ENCODE measurements around the gene ABCA13.

Gene ABCA13

GRCh38 chr7:48525736-48526732, 354.8 kb downstream of the ABCA13 start:
- no peak for DNase-seq

- no peak for DNase-seq
Observed at GRCh38 chr7:48528646-48529045, 357.4 kb downstream of the ABCA13 start.

- no peak for DNase-seq
Observed at GRCh38 chr7:48537561-48537960, 366.3 kb downstream of the ABCA13 start.

- no peak for DNase-seq
Observed at GRCh38 chr7:48540746-48541145, 369.5 kb downstream of the ABCA13 start.

DNA sequence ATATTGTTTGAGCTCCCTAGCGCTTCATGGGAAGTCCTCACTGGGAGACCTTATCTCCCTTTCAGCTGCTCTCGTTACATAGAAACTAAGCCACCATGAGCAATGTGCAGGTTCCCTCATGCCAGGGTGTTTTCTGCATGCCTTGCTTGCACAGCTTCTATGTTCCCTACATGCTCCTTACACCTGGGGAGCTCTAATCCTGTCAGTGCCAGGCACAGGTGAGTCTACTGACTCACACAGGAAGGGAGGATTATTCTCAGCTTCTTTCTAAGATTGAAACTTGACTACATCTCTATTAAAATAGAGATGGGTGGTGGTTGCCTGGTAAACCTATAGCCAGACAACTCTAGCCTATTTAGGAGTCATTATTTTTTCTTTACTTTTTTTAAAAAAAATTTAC, 377.4 kb downstream of the ABCA13 start:
- DNase-seq: no peak

DNA sequence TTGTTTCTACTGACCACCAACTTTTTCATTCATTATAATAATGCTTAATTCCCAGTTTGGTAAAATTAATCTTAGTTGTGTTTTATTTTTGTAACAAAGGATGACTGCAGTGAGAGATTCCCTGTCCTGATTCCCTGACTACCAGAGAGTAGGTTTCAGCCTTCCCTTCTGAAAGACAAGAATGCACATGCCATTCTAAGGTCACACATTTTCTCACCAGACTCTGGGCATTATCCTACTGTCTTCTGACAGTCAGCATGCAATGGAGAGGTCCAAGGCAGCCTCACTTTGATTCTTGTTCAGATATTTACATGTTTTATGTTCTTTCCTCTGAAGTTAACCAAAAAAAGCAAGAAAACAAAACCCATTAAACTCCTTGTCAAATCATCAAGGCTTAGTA, 380.4 kb downstream of the ABCA13 start:
- no peak for DNase-seq

GRCh38 chr7:48563334-48563733, 392.1 kb downstream of the ABCA13 start:
- DNase-seq: no peak

DNA sequence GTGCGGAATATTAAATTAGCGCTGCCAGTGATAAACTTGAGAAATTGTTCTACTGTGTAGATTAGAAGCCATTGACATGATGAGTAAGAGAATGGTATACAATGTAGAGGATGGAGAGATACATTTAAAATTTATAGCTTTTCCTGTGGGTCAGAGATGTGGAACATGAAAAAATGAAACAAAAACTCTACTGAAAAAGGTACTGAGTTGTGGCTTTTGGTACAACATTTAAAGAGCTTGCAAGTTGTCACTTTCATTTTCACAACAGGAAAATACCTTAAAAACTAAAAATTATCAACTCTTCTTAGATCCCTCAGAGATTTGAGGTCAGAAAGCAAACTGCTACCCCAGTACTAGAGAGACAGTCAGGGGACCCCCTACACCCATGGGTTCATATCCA, 404.3 kb downstream of the ABCA13 start:
- no peak for DNase-seq

DNA sequence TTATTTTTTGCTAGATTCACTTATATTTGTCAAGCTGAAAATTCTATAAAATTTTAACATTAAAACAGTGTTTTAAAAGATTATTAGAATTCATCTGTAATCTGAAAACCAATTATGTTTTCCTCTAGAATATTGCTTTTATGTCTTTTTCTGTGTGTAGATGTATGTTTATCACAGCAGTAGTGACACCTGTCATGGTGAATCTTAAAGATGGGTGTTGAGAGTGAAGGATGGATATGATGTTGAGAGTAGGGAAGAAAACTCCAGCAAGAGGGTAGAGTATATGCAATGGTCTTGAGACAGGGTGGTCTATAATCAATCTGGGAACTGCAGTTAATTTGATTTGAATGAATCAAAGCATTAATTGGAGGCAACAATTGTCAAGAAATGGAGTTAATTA, 416.2 kb downstream of the ABCA13 start:
- no peak for DNase-seq

DNA sequence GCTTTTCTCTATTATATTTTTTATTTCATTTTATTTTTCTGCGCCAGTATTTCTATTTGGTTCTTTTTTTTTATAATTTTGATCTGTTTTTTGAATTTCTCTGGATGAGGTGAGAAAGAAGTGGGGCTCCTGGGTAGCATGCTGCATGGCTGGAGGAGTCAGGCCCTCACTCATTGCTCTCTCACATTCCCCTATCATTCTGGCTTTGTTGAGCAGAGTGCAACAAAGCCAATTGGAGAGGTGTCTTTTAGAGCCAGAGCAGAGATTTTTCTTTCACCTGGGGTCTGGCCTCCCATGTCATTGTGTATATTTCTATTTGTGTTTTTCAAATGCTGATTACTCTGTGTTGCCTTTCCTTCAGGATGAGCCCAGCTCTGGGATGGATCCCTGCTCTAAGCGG, 423.1 kb downstream of the ABCA13 start:
- DNase-seq: no peak

DNA sequence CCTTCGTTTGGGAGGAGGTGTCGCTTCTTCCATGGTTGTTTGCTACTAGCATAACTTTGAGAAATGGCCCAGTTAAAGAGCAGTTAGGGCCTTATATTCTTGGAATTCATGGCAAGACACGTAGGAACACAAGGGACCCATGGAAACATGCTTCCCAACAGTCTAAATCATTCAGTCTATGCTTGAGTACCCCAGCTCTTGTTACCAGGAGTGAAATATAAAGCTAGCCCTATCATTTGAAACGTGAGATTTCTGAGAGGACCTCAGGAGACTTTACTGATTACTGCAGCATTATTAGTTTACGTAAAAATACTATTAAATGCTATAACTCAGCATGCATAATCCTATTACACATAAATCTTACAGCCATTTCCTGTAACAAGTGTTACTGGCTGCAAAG, 424.5 kb downstream of the ABCA13 start:
- DNase-seq: no peak

DNA sequence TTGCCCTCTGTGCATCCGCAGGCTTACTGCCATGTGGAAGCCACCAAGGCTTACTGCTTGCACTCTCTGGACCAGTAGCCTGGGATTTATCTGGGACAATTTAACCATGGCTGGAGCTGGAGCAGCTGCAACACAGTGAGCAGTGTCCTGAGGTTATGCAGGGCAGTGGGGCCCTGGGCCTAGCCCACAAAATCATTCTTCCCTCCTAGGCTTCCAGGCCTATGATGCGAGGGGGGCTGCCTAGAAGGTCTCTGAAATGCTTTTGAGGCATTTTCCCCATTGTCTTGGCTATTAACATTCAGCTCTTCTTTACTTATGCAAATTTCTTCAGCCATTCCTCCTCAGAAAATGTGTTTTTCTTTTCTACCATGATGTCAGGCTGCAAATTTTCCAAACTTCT, 439.4 kb downstream of the ABCA13 start:
- no peak for DNase-seq

GRCh38 chr7:48611993-48612392, 440.7 kb downstream of the ABCA13 start:
- DNase-seq: no peak

DNA sequence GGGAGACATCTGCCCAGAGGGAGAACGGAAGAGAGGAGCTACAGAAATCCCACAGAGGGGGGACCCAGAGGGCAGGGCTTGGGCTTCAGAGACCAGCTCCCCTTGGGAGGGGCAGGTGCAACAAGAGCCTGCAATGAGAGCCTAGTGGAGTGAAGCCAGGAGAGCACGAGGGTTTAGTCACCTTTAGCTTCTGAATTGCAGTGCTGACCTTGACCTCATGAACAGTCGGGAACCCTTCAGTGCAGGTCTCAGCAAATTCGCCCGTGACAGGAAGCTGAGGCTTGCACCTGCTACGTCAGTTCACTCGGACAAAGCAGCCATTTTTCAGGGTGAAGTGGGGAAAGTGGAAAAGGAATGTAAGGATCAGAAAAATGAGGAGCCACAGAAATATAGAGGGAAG, 446.2 kb downstream of the ABCA13 start:
- DNase-seq: no peak

GRCh38 chr7:48617993-48618392, 446.7 kb downstream of the ABCA13 start:
- no peak for DNase-seq

- no peak for DNase-seq
Observed at GRCh38 chr7:48621076-48621475, 449.8 kb downstream of the ABCA13 start.

DNA sequence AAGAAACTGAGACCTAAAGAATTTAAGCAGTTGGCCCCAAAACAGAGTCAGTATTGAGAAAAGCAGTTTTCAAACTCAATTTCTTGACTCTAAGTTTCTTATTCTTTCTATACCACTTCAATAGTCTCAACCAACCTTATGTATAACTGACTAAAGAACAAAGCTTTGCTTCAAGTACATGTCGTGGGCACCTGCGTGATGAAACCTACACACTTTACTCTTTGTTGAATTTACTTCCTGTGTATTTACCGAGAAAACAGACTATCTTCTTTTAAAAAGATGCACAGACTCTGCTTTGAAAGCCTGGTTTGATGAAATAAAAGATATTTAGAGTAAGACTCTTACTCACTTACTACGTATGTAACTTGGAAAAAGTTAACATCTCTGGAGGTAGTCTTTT, 455.9 kb downstream of the ABCA13 start:
- no peak for DNase-seq

DNA sequence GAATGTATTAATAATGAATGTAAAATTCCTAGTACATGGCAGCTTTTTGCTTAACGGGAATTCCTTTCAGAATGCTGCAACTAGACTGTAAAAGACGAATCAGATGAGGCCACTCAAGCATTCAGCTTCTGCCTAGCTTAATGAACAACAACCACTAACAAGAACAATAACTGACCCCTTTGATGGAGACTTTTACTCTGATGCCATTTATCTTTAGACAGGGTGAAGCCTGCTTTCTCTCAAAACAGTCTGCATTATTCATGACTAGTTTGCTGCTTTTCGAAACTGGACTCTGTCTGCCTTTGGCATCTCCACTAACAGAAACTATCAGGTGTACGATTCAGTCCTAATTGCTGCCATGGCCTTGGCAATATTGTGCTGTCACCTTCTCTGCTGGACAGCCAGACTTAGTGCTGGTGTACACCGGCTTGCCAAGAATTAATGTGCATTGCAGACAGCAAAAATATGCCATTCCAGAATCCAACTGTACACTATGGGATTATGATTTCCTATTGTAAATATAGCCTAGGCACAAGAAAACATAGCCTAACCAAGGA, 457.6 kb downstream of the ABCA13 start:
- no peak for DNase-seq

DNA sequence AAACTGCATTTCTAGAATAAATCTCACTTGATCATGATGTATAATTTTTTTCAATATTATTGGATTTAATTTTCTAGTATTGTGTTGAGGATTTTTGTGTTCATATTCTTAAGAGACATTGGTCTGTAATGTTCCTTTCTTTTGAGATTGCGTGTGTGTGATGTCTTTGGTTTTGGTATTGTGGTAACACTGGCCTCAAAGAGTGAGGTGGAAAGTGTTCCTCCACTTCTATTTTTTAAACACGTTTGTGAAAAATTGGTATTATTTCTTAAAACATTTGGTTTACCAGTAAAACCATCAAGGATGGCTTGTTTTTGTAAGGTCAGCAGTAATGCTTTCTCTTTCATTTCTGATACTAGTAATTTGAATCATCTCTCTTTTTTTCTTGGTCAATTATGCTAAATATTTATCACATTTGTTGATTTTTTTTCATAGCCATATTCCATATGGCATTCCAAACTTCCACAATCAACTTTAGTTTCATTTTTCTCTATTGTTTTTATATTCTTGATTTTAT, 462.9 kb downstream of the ABCA13 start:
- DNase-seq: no peak

DNA sequence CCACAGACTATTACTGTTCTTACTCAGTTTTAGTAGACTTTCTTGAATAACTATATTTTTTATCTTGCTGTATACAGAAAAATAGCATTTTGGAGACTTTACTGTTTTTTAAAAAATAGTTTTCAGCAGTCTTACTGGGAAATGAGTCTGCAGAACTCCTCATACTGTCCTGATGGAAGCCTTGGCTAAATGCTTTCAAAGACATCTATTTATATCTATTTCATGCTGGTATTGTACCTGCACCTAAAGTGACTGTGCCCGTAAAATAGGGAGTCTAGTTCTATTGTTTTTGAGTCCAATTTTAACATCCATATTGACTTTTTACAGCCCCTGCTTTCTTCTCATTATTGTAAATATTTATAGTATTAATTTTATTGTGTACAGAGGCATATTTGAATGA, 464.5 kb downstream of the ABCA13 start:
- DNase-seq: no peak

DNA sequence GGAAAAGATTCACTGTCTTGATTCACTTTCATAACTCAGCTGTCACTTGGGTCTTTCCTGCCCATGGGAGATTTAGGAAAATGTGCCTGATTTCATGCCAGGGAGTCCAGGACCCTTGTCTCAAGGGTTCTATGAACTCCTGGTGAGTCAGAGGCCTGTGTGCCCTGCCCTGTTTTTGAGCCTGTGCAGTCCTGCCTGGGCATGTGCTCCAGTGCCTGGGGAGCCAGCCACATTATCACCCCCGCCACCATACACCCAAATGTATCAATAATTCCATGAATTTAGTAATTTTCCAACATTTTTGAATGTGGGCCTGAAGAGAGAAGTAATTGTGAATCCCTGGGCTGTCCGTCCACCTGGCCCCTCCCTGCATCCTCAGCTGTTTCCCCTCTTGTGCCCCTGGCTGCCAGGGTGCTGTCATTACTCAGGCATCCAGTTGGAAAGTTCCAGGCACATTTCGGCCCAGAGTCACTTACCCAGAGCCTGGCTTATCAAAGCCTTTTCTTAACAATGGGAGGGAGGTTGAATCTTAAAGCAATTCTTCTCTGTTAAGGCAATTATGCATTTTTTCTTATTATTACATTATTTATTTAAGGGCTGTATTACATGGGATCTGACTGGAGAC, 465.2 kb downstream of the ABCA13 start:
- no peak for DNase-seq

GRCh38 chr7:48637382-48637781, 466.1 kb downstream of the ABCA13 start:
- no peak for DNase-seq

DNA sequence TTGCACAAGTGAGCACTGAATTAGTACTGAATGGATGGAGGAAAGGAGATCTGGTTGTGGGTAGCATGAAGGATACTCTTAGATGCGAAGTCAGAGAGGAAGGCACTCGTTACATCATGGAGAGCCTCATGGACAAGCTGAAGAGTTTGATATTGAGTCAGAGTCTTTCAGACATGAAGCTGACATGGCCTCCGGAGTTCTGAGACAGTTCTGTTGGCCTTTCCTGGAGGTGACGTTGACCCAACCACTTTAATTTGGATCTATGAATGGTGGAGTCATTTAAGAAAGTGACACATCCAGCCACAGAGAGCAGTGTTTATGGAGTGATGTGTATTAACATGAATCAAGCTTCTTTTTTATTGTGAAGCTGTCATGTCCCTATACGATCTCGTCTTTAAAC, 466.8 kb downstream of the ABCA13 start:
- DNase-seq: no peak

All from NCI-H2227 treated with DMSO at 0.1 percent for 48 hours (cell line).